ENCODE measurements around the gene TCEAL3. TPM values are rescaled to one million over a fixed set of nuclear protein-coding genes. Genes with fewer than 3 reads are reported as not detected.
A peak's percentile ranks its signal among the peaks of the same experiment; 100 is the strongest.

The TCEAL3 gene
- total RNA-seq, 1 donor from 2014 or later: 38.4 TPM

DNA sequence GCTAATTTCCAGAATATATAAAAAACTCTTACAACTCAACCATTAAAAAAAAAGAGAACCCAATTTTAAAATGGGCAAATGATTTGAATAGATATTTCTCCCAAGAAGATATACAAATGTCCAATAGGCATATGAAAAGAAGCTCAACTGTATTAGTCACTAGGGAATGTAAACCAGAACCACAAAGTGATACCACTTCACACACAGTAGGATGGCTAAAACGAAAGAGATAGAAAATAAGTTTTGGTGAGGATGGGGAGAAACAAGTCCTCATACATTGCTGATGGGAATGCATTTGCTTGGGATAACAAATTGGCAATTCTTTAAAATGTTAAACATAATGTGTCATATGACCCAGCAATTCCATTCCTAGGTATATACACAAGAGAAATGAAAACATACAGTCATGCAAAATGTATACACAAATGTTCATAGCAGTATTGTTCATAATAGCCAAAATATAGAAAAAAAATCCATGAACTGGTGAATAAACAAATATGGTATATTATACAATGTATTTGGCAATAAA is 5.7 kb downstream of the TCEAL3 start:
- DNase-seq (ENCODE audit: extremely low spot score, unreplicated experiment): no peak
- H3K9me3 Mint-ChIP-seq (ENCODE audit: unreplicated experiment): peaks cover 20% of the 10 kb centered on the region
- H3K36me3 Mint-ChIP-seq (ENCODE audit: unreplicated experiment): peaks cover 3% of the 10 kb centered on the region
- TF ChIP-seq, protein P1, sequence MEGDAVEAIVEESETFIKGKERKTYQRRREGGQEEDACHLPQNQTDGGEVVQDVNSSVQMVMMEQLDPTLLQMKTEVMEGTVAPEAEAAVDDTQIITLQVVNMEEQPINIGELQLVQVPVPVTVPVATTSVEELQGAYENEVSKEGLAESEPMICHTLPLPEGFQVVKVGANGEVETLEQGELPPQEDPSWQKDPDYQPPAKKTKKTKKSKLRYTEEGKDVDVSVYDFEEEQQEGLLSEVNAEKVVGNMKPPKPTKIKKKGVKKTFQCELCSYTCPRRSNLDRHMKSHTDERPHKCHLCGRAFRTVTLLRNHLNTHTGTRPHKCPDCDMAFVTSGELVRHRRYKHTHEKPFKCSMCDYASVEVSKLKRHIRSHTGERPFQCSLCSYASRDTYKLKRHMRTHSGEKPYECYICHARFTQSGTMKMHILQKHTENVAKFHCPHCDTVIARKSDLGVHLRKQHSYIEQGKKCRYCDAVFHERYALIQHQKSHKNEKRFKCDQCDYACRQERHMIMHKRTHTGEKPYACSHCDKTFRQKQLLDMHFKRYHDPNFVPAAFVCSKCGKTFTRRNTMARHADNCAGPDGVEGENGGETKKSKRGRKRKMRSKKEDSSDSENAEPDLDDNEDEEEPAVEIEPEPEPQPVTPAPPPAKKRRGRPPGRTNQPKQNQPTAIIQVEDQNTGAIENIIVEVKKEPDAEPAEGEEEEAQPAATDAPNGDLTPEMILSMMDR (IDR thresholded peaks at IDR 0.05): no peak
- no peak overlapping the region for H3K27ac Mint-ChIP-seq (ENCODE audit: unreplicated experiment)
- no peak overlapping the region for H3K4me3 Mint-ChIP-seq (ENCODE audit: unreplicated experiment)
- peaks cover 45% of the 10 kb centered on the region for H3K4me1 Mint-ChIP-seq (ENCODE audit: unreplicated experiment)
- no peaks in the 10 kb centered on the region for H3K27me3 Mint-ChIP-seq (ENCODE audit: unreplicated experiment)

DNA sequence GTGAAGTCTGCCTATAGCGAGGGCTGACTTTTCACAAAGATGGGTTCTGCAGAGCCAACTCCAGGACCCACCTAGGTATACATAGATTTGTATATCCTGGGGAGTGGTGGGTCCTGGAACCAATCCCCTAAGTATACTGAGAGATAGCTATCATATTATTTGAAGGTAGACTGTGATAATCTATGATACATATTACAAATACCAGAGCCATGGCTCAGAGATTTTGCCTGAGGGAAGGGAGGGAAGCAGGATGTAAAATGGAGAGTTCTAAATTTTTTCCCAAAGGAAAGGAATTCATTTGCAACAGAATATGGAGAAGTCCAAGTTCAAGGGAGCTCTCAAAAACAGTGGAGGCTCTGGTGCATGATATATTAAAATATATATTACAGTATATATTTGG is 7.2 kb downstream of the TCEAL3 start:
- Mint-ChIP-seq H3K36me3 (ENCODE audit: unreplicated experiment) (peaks cover 3% of the 10 kb centered on the region), H3K4me1 (ENCODE audit: unreplicated experiment) (peaks cover 38% of the 10 kb centered on the region), H3K27ac (ENCODE audit: unreplicated experiment) (peak overlapping the region; percentile 66), H3K4me3 (ENCODE audit: unreplicated experiment) (no peak overlapping the region), H3K9me3 (ENCODE audit: unreplicated experiment) (peaks cover 35% of the 10 kb centered on the region), H3K27me3 (ENCODE audit: unreplicated experiment) (no peaks in the 10 kb centered on the region)
- DNase-seq (ENCODE audit: extremely low spot score, unreplicated experiment): no peak
- TF ChIP-seq, protein P1 (IDR thresholded peaks at IDR 0.05): no peak

DNA sequence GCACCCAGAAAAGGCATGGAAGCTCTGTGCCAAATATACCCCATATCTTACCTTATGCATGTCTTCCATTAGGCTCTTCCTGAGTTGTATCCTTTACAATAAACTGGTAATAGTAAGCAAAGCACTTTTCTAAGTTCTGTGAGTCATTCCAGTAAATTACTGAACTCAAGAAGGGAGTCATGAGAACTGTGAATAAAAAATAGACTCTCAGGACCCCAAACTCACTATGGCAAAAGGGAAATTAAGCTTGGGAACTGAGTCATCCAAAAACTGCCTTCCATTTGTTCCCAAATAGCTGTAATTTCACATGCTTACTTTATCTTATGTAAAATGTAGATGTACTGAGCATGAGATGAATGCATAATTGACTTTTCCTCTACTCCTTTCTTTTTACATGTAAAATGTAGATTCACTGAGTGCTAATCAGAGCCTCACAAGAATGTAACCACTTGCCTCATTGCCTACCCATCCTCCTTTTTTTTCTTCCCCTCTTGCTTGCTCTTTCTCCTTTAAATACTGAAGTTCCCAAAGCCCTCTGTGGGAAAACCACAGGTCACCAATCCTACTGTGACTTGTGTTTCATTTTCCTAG is 8.1 kb downstream of the TCEAL3 start:
- H3K27ac Mint-ChIP-seq (ENCODE audit: unreplicated experiment): peak overlapping the region; percentile 24
- no peaks in the 10 kb centered on the region for H3K27me3 Mint-ChIP-seq (ENCODE audit: unreplicated experiment)

DNA sequence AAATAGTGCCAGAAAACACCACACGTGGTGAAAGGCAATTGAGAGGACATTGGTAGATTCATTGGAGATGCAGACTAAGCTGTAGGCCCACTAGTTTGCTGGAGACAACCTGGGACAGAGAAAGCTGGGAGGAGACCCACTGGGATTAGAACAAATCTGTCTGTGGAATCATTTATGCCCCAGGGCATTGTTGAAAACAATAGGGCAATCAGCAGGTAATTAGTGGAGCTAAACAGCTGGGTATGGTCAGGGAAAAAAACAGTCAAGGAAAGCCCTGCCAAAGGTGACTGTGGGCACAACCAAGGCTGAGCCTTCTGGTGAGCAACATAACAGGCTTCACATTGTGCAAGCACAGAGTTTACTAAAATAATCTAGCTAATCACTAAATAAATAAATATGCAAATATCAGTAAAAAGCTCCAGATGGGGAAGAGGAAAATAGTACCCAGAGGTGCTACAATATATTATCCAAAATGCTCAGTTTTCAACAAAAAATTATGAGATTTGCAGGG is 9.0 kb downstream of the TCEAL3 start:
- Mint-ChIP-seq H3K4me3 (ENCODE audit: unreplicated experiment) (no peak overlapping the region), H3K27ac (ENCODE audit: unreplicated experiment) (no peak overlapping the region), H3K4me1 (ENCODE audit: unreplicated experiment) (peaks cover 36% of the 10 kb centered on the region)

More for the DNA sequence above, 8.1 kb downstream of the TCEAL3 start:
- Mint-ChIP-seq H3K36me3 (ENCODE audit: unreplicated experiment) (peaks cover 3% of the 10 kb centered on the region), H3K4me3 (ENCODE audit: unreplicated experiment) (no peak overlapping the region), H3K9me3 (ENCODE audit: unreplicated experiment) (peaks cover 36% of the 10 kb centered on the region), H3K4me1 (ENCODE audit: unreplicated experiment) (peaks cover 38% of the 10 kb centered on the region)
- TF ChIP-seq, protein P1 (IDR thresholded peaks at IDR 0.05): no peak
- DNase-seq (ENCODE audit: extremely low spot score, unreplicated experiment): no peak

DNA sequence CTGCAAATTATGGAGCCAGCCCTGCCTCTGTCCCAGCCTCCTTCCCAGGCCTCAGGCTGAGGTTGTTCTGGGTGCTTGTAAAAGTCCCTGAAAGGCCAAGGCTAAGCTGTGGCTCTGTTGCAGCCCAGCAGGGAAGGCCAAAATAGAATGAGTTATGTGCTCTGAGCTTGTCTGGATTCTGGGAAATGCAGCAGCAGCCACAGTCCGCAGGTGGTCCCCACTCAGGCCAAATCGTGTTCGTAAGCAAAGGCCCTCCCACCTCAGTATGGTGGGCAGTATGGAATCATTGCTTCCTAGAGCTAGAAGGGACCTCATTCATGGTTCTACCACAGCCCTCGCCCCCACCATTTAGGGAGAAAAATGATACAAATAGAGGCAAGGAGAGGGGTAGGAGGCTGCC is 16.3 kb downstream of the TCEAL3 start:
- no peak overlapping the region for H3K4me3 Mint-ChIP-seq (ENCODE audit: unreplicated experiment)
- no peak for DNase-seq (ENCODE audit: extremely low spot score, unreplicated experiment)
- peaks cover 13% of the 10 kb centered on the region for H3K9me3 Mint-ChIP-seq (ENCODE audit: unreplicated experiment)
- H3K27ac Mint-ChIP-seq (ENCODE audit: unreplicated experiment): peak overlapping the region; percentile 69
- no peaks in the 10 kb centered on the region for H3K36me3 Mint-ChIP-seq (ENCODE audit: unreplicated experiment)
- H3K4me1 Mint-ChIP-seq (ENCODE audit: unreplicated experiment): peaks cover 12% of the 10 kb centered on the region
- no peaks in the 10 kb centered on the region for H3K27me3 Mint-ChIP-seq (ENCODE audit: unreplicated experiment)
- TF ChIP-seq, protein P1 (IDR thresholded peaks at IDR 0.05): no peak

More for the DNA sequence above, 9.0 kb downstream of the TCEAL3 start:
- no peak for DNase-seq (ENCODE audit: extremely low spot score, unreplicated experiment)
- peaks cover 39% of the 10 kb centered on the region for H3K9me3 Mint-ChIP-seq (ENCODE audit: unreplicated experiment)
- TF ChIP-seq, protein P1 (IDR thresholded peaks at IDR 0.05): no peak
- H3K36me3 Mint-ChIP-seq (ENCODE audit: unreplicated experiment): peaks cover 3% of the 10 kb centered on the region
- no peaks in the 10 kb centered on the region for H3K27me3 Mint-ChIP-seq (ENCODE audit: unreplicated experiment)
